GM18861 (cell line): ENCODE measurements around the gene MAD1L1.
"Not testable (repeated sequence)": the region's sequence is repeated elsewhere in the genome, so short reads cannot be mapped to it uniquely, and the experiment has no call there.

Source experiments
- ATAC-seq: cut with Tn5 transposase; IDR thresholded peaks from one replicate; pipeline ENCODE4 v1.9.1; 2021; ENCODE audit not compliant: unreplicated experiment

Gene MAD1L1

GRCh38 chr7:1978656-1979590, 253.8 kb downstream of the MAD1L1 start:
- no peak for ATAC-seq

- ATAC-seq, result no peak
These were observed 254.8 kb downstream of the MAD1L1 start for GRCh38 chr7:1977876-1978441.

- no peak for ATAC-seq
These were observed 255.5 kb downstream of the MAD1L1 start for GRCh38 chr7:1977059-1977875.

GRCh38 chr7:1976521-1976920, 256.2 kb downstream of the MAD1L1 start:
- not testable (repeated sequence) for ATAC-seq

GRCh38 chr7:1975581-1975980, 257.2 kb downstream of the MAD1L1 start:
- ATAC-seq, result no peak

GRCh38 chr7:1975179-1975578, 257.6 kb downstream of the MAD1L1 start:
- no peak for ATAC-seq

- no peak for ATAC-seq
These were observed 258.2 kb downstream of the MAD1L1 start for GRCh38 chr7:1974290-1975101.

GRCh38 chr7:1973321-1974251, 259.2 kb downstream of the MAD1L1 start:
- ATAC-seq, result no peak

- no peak for ATAC-seq
These were observed 260.0 kb downstream of the MAD1L1 start for GRCh38 chr7:1972744-1973143.

GRCh38 chr7:1971946-1972654, 260.6 kb downstream of the MAD1L1 start:
- ATAC-seq, result no peak

- no peak for ATAC-seq
These were observed 261.9 kb downstream of the MAD1L1 start for GRCh38 chr7:1970895-1971294.

- not testable (repeated sequence) for ATAC-seq
These were observed 262.5 kb downstream of the MAD1L1 start for GRCh38 chr7:1970285-1970660.

- no peak for ATAC-seq
These were observed 263.1 kb downstream of the MAD1L1 start for GRCh38 chr7:1969459-1970284.

GRCh38 chr7:1968397-1969111, 264.2 kb downstream of the MAD1L1 start:
- ATAC-seq, result no peak

GRCh38 chr7:1967512-1968396, 265.0 kb downstream of the MAD1L1 start:
- no peak for ATAC-seq

- no peak for ATAC-seq
These were observed 266.0 kb downstream of the MAD1L1 start for GRCh38 chr7:1966631-1967200.
